Vagina (tissue), 2 donors: Measurements from ENCODE around the gene TMEM208. TPM values are rescaled to one million over a fixed set of nuclear protein-coding genes. Genes with fewer than 3 reads are reported as not detected.

Experiments
- DNase-seq, 2 donors: peaks; one replicate each; pipeline ENCODE4 v3.0.0-alpha.2; 2017; ENCODE audit errors: extremely low spot score in 2 of 2
- H3K27ac ChIP-seq: fragments of 200-600 bp; sonication (generic); one replicate; pipeline ENCODE4 v1.5.1; 2019
- H3K27me3 ChIP-seq: fragments of 200-600 bp; sonication (generic); one replicate; pipeline ENCODE4 v1.5.1; 2019
- H3K36me3 ChIP-seq, 2 donors: fragments of 200-600 bp; sonication (generic); one replicate each; pipeline ENCODE4 v1.5.1; 2017 to 2019
- H3K4me1 ChIP-seq: fragments of 200-600 bp; sonication (generic); one replicate; pipeline ENCODE4 v1.5.1; 2019
- H3K4me3 ChIP-seq, 2 donors: fragments of 200-600 bp; sonication (generic); 1 replicate in 1 of 2; 2 replicates in 1 of 2; pipeline ENCODE4 v1.5.1; 2016 to 2019
- H3K9me3 ChIP-seq: fragments of 200-600 bp; sonication (generic); one replicate; pipeline ENCODE4 v1.5.1; 2019
- CTCF ChIP-seq, 3 experiments: fragments of 450-650 bp in 2 of 3; fragments of 200-600 bp in 1 of 3; sonication (generic) in 1 of 3; IDR thresholded peaks; one replicate each; pipeline ENCODE4 v1.5.1; 2017 to 2019; ENCODE audit warnings: antibody characterized with exemption in 3 of 3, mild to moderate bottlenecking in 2 of 3, moderate library complexity in 2 of 3
- POLR2A ChIP-seq, 2 donors: fragments of 450-650 bp; IDR thresholded peaks; one replicate each; pipeline ENCODE4 v1.6.1; 2017; ENCODE audit warnings: antibody characterized with exemption in 2 of 2, mild to moderate bottlenecking in 2 of 2, moderate library complexity in 2 of 2
- POLR2AphosphoS5 ChIP-seq, 2 donors: sonication (generic); formaldehyde crosslinking; IDR thresholded peaks; one replicate each; pipeline ENCODE4 v1.9.0; 2017; ENCODE audit warnings: antibody characterized with exemption in 2 of 2, mild to moderate bottlenecking in 2 of 2, low read depth in 1 of 2; ENCODE audit not compliant: insufficient read depth in 1 of 2
- intact Hi-C: fragments of 100-400 bp; cut with DNase I; formaldehyde crosslinking; loops from one replicate; pipeline ENCODE4 v1.15.1; 2023
- total RNA-seq: library from RNA; depleted of rRNA; stranded (reverse); fragments of >200 nt; gene quantifications from one replicate; pipeline ENCODE4 v1.2.3, GENCODE V29; 2016

The TMEM208 gene
- total RNA-seq, 1 donor from 2014 or later = 48.9 TPM

DNA sequence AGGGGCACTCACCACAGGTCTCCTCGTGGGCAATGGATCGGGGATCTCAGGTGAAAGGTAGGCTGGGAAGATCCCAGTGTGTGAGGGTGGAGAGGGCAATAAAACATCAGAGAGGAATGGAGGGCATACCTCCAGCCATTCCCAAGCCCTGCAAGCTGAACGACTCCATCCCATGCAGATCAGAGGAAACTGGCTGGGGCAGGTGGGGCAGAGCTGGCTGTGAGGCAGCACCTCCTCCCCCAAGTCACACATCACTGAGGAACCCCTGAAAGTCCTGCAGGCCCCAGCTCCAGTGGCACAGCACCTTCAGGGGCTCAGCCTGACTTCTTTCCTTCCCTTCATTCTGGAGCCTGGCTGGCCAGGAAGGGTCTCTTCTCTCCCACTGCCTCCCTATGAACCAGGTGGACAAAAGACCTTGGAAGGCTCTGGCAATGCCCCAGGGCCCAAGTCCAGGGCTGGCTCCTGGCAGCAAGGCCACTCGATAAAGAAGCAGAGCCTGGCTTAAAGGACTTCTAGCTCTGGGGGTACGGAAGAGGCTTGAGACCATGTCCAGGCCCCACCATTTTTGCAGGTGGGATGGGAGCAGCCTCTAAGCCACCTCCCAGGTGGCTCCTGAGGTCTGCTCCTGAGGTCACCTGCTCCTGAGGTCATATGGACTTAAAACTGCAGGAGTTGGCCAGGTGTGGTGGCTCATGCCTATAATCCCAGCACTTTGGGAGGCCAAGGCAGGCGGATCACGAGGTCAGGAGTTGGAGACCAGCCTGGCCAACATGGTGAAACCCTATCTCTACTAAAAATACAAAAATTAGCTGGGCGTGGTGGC, 13.5 kb upstream of the TMEM208 start:
- H3K36me3 ChIP-seq = no peaks in the 10 kb centered on the region
- no peak for DNase-seq
- H3K4me3 ChIP-seq = no peak overlapping the region
- no peaks in the 10 kb centered on the region for H3K4me1 ChIP-seq
- intact Hi-C loops = no loop called here
- no peaks in the 10 kb centered on the region for H3K9me3 ChIP-seq
- no peak overlapping the region for H3K27ac ChIP-seq
- no peaks in the 10 kb centered on the region for H3K27me3 ChIP-seq
- TF ChIP-seq POLR2A (IDR thresholded peaks at IDR 0.05) = no peak
- TF ChIP-seq POLR2AphosphoS5 (IDR thresholded peaks at IDR 0.05; ENCODE audit: insufficient read depth in 1 of 2, low read depth in 1 of 2) = no peak
- no peak for TF ChIP-seq CTCF (IDR thresholded peaks at IDR 0.05)

DNA sequence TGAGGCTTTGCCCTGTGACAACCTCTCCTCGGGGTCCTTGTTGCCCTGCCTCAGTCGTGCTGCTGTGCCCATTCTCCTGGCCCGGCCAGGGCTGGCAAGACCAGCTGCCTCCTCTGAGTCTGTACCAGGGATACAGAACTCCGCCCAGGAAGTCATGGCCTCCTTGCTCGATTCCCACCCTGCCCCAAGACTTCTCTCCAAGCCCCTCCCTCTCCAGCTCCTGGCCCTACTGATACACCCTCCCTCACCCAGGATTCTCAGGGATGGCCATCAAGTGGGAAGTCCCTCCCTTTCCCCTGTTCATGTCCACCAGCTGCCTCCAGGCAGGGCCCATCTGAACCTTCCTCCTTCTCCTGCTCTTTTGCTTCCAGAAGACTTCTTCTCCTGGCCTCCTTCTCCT, 11.2 kb upstream of the TMEM208 start:
- no peaks in the 10 kb centered on the region for H3K4me1 ChIP-seq
- no peak overlapping the region for H3K27ac ChIP-seq
- no peak for DNase-seq
- no peak overlapping the region for H3K4me3 ChIP-seq
- no peaks in the 10 kb centered on the region for H3K9me3 ChIP-seq
- TF ChIP-seq POLR2AphosphoS5 (IDR thresholded peaks at IDR 0.05; ENCODE audit: insufficient read depth in 1 of 2, low read depth in 1 of 2) (no peak), CTCF (IDR thresholded peaks at IDR 0.05) (no peak), POLR2A (IDR thresholded peaks at IDR 0.05) (no peak)
- no peaks in the 10 kb centered on the region for H3K36me3 ChIP-seq
- intact Hi-C loops = no loop called here
- no peaks in the 10 kb centered on the region for H3K27me3 ChIP-seq

DNA sequence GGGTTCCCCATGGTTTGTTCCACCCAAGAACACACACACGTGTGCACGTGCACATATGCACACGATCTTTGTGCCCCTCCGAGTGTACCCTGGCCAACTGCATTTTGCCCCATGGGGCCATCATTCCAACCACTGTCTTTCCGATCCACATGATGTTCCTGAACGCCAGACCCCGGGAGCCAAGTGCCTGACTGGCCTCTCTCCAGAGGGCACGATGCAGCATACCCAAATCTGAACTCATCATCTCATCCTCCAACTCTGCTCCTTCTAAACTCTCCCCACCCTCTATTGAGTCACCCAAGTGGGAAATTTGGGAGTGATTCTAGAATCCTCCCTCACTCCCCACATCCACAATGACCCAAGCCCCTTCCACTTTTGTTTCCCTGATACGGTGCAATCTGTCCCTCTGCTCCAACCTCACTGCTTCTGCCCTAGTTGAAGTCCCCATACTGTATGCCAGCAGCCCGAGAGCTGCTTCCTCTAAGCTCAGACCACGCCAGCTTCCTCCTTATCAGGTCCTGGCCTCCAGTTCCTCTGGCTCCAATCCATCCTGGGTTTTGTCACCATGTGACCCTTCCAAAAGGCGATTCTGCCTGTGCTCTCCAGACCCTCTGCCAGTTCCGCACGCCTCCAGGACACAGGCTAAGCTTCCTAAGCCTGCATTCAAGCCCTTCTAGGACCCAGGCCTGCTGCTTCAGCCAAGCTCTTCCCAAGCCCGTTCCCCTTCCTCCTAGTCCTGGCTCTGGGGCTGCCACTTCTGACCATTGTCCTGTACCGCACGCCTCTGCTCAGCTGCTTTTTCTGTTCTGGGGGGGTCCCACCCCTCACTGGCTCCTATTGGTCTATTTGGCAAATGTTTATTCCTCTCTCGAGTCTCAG, 10.1 kb upstream of the TMEM208 start:
- Histone ChIP-seq H3K9me3 (no peaks in the 10 kb centered on the region), H3K27ac (no peak overlapping the region), H3K36me3 (no peaks in the 10 kb centered on the region), H3K4me3 (no peak overlapping the region), H3K4me1 (no peaks in the 10 kb centered on the region), H3K27me3 (no peaks in the 10 kb centered on the region)
- DNase-seq = no peak
- intact Hi-C loops = no loop called here
- TF ChIP-seq CTCF (IDR thresholded peaks at IDR 0.05) (no peak), POLR2A (IDR thresholded peaks at IDR 0.05) (no peak), POLR2AphosphoS5 (IDR thresholded peaks at IDR 0.05; ENCODE audit: insufficient read depth in 1 of 2, low read depth in 1 of 2) (no peak)

DNA sequence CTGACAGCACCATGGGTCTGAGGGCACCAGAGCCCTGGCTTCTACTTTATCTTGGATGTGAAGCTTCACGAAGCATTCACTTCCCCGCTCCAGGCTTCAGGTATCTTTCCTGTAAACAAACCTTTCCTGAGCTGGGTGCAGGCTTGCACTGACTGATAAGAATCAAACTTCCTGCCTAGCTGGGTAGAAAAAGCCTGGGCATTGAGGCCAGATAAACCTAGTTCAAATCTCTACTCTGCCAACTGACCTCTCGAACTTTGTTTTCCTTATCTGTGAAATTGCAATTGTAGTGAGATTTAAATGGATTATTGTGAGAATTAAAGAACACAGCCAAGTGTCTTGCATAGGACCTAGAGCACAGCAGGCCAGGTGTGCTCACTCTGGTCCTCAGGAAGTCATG, 2.9 kb upstream of the TMEM208 start:
- Histone ChIP-seq H3K4me3 (no peak overlapping the region), H3K27me3 (no peaks in the 10 kb centered on the region), H3K4me1 (peaks cover 21% of the 10 kb centered on the region), H3K27ac (no peak overlapping the region), H3K9me3 (no peaks in the 10 kb centered on the region), H3K36me3 (peaks cover 0 to 8% of the 10 kb centered on the region in 2 donors)
- TF ChIP-seq POLR2A (IDR thresholded peaks at IDR 0.05) = no peak
- TF ChIP-seq POLR2AphosphoS5 (IDR thresholded peaks at IDR 0.05; ENCODE audit: insufficient read depth in 1 of 2, low read depth in 1 of 2) = no peak
- no peak for TF ChIP-seq CTCF (IDR thresholded peaks at IDR 0.05)
- DNase-seq = no peak
- intact Hi-C loops = no loop called here
